Left renal cortex interstitium (tissue), 4 donors: ENCODE results near the gene MTFR1L. TPM values are rescaled to one million over a fixed set of nuclear protein-coding genes. Genes with fewer than 3 reads are reported as not detected.

ENCODE experiments used
- DNase-seq, 4 donors: peaks; one replicate each; pipeline ENCODE4 v3.0.0-alpha.2; 2013; ENCODE audit warnings: low read depth in 4 of 4, low spot score in 2 of 4, missing footprints in 1 of 4
- polyA plus RNA-seq, 4 donors: library from polyadenylated mRNA; unstranded; fragments of 120-200 nt; gene quantifications; one replicate each; pipeline ENCODE4 v1.2.1, GENCODE V29; 2013; ENCODE audit not compliant: insufficient read length in 4 of 4

MTFR1L gene
- 100 to 1,000 TPM in 2 of 4 donors, 10 to 100 TPM in 2; 80.8 to 112 (median 101) TPM for polyA plus RNA-seq

GRCh38 chr1:25819491-25820246 lies at the start of gene MTFR1L:
TSS of gene MTFR1L (plus strand) at chr1:25819954. CDS start at chr1:25823105, 3,151 bp downstream.
- peak in 2 of 4 donors; percentile 79 to 83 for DNase-seq

- DNase-seq = peak in 1 of 4 donors; percentile 49
Measured at GRCh38 chr1:25770541-25771220, 49.1 kb upstream of the MTFR1L start.

- peak; percentile 71 to 85 (median 81) for DNase-seq
Measured at GRCh38 chr1:25771221-25772114, 48.3 kb upstream of the MTFR1L start.

- DNase-seq = no peak
Measured at GRCh38 chr1:25772164-25772563, 47.6 kb upstream of the MTFR1L start.

- DNase-seq = no peak
Measured at GRCh38 chr1:25772692-25773245, 47.0 kb upstream of the MTFR1L start.

- peak in 2 of 4 donors; percentile 57 to 71 for DNase-seq
Measured at GRCh38 chr1:25773441-25774125, 46.2 kb upstream of the MTFR1L start.

GRCh38 chr1:25774206-25774803 lies 45.4 kb upstream of the MTFR1L start:
- DNase-seq = no peak

- DNase-seq = no peak
Measured at GRCh38 chr1:25774921-25775771, 44.6 kb upstream of the MTFR1L start.

- no peak for DNase-seq
Measured at GRCh38 chr1:25779388-25779787, 40.4 kb upstream of the MTFR1L start.

GRCh38 chr1:25779894-25780293 lies 39.9 kb upstream of the MTFR1L start:
- no peak for DNase-seq

- DNase-seq = no peak
Measured at GRCh38 chr1:25780318-25781129, 39.2 kb upstream of the MTFR1L start.

- no peak for DNase-seq
Measured at GRCh38 chr1:25781130-25781433, 38.7 kb upstream of the MTFR1L start.

GRCh38 chr1:25782608-25783201 lies 37.0 kb upstream of the MTFR1L start:
- no peak for DNase-seq

GRCh38 chr1:25784575-25785051 lies 35.1 kb upstream of the MTFR1L start:
- DNase-seq = no peak

GRCh38 chr1:25785333-25786067 lies 34.3 kb upstream of the MTFR1L start:
- no peak for DNase-seq

GRCh38 chr1:25786887-25787759 lies 32.6 kb upstream of the MTFR1L start:
- no peak for DNase-seq
